ENCODE data around the gene RPIA.

DNA sequence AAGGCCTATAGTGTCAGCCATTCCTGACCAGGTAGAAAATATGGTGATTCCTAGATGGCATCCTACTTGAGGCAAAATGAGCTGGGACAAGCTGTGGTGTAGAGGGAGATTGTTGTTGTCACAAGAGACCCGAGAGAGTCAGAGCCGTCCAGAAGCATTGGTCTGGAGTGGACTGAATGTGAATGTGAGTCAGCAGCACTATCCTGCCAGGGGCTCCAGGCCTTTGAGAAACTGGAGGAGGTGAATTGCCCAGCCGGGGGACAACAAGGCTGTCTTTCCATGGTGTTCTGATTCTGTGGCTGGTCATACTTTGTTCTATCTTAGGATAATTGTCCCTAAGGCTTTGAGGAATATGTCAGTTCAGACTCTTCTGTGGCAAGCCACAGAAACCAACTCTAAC, 34.8 kb upstream of the RPIA start:
- TF ChIP-seq, protein P1, sequence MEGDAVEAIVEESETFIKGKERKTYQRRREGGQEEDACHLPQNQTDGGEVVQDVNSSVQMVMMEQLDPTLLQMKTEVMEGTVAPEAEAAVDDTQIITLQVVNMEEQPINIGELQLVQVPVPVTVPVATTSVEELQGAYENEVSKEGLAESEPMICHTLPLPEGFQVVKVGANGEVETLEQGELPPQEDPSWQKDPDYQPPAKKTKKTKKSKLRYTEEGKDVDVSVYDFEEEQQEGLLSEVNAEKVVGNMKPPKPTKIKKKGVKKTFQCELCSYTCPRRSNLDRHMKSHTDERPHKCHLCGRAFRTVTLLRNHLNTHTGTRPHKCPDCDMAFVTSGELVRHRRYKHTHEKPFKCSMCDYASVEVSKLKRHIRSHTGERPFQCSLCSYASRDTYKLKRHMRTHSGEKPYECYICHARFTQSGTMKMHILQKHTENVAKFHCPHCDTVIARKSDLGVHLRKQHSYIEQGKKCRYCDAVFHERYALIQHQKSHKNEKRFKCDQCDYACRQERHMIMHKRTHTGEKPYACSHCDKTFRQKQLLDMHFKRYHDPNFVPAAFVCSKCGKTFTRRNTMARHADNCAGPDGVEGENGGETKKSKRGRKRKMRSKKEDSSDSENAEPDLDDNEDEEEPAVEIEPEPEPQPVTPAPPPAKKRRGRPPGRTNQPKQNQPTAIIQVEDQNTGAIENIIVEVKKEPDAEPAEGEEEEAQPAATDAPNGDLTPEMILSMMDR (IDR thresholded peaks at IDR 0.05 in 8 of 11, conservative IDR thresholded peaks at IDR 0.05 in 3 of 11): no peak
- TF ChIP-seq POLR2A (IDR thresholded peaks at IDR 0.05) (no peak), POLR2AphosphoS5 (IDR thresholded peaks at IDR 0.05) (no peak)
